SU-DHL-6 (cell line): ENCODE results near the gene BORCS8.

Experiments
- CTCF ChIP-seq: fragments of 200-600 bp; sonication (generic); IDR thresholded peaks from one replicate; pipeline ENCODE4 v1.5.1; 2017; ENCODE audit warnings: antibody characterized with exemption, mild to moderate bottlenecking, low read length, moderate library complexity; ENCODE audit not compliant: insufficient read depth, poor library complexity, severe bottlenecking
- EZH2phosphoT487 ChIP-seq: fragments of 200-600 bp; sonication (generic), shearing (Covaris generic); conservative IDR thresholded peaks from 2 replicates; pipeline ENCODE4 v1.6.1; 2018; ENCODE audit warnings: mild to moderate bottlenecking, antibody characterized with exemption, low read length, moderate library complexity, mixed read lengths

GRCh38 chr19:19217099-19217498 lies 25.1 kb upstream of the BORCS8 start:
- TF ChIP-seq EZH2phosphoT487, result no peak
- TF ChIP-seq CTCF, result no peak
